ENCODE results near the gene AHRR. TPM values are rescaled to one million over a fixed set of nuclear protein-coding genes. Genes with fewer than 3 reads are reported as not detected.

The AHRR gene
- total RNA-seq, 1 donor from 2014 or later = 2.0 TPM

DNA sequence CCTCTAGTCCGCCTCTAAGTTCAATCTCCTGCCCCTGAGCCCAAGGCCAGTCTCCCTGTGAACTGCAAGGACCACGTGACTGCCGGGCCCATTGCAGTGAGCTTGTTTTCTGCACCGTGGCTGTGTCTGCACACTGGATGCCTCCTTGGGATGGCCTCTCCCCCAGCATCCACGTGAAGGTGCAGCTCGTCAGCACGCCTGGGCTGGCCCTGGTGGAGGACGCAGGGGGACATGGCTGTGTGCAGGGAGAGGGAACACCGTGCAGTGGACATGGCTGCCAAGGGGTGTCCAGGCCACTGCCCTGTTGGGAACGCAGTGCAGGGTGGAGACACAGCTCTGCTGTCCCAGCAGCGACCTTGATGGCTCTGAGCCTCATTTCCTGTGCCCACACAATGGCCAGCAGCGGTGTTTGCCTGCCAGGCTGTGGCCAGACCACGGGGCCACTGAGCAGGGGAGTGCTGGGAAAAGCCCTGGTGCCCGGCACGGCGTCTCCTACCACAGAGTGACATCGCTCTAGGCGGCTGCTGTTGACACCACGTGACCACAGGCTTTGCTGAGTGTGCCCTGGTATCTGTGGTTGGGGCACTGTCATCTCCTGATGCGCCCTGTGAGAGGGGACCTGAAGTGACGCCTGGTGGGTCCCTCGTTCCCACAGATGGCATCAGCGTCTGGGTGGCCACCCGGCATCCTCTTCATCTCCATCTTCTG lies 94.6 kb downstream of the AHRR start:
- Mint-ChIP-seq H3K27me3 (ENCODE audit: unreplicated experiment) (peaks cover 4% of the 10 kb centered on the region), H3K36me3 (ENCODE audit: unreplicated experiment) (no peaks in the 10 kb centered on the region), H3K4me3 (ENCODE audit: unreplicated experiment) (no peak overlapping the region), H3K4me1 (ENCODE audit: low read depth, unreplicated experiment) (peaks cover 9% of the 10 kb centered on the region), H3K27ac (ENCODE audit: unreplicated experiment) (peak overlapping the region; percentile 66), H3K9me3 (ENCODE audit: unreplicated experiment) (peaks cover 11% of the 10 kb centered on the region)
- DNase-seq = no peak
- TF ChIP-seq, protein P1, sequence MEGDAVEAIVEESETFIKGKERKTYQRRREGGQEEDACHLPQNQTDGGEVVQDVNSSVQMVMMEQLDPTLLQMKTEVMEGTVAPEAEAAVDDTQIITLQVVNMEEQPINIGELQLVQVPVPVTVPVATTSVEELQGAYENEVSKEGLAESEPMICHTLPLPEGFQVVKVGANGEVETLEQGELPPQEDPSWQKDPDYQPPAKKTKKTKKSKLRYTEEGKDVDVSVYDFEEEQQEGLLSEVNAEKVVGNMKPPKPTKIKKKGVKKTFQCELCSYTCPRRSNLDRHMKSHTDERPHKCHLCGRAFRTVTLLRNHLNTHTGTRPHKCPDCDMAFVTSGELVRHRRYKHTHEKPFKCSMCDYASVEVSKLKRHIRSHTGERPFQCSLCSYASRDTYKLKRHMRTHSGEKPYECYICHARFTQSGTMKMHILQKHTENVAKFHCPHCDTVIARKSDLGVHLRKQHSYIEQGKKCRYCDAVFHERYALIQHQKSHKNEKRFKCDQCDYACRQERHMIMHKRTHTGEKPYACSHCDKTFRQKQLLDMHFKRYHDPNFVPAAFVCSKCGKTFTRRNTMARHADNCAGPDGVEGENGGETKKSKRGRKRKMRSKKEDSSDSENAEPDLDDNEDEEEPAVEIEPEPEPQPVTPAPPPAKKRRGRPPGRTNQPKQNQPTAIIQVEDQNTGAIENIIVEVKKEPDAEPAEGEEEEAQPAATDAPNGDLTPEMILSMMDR (IDR thresholded peaks at IDR 0.05; ENCODE audit: partially characterized antibody, unreplicated experiment) = no peak

DNA sequence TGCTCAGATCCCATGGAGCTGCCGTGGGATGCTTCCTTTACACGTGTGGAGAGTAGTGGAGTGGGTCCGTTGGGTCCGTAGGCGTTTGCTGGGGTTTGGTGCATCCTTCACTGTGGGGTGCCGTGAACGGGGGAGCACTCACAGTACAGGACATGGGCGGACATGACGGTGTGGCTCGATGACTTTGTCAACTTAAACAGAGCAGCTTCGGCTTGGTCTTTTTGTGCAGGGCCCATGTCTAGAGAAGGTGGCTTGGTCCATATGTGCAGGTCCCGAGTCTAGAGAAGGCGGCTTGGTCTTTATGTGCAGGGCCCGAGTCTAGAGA lies 95.1 kb downstream of the AHRR start:
- no peak for DNase-seq
- Mint-ChIP-seq H3K27me3 (ENCODE audit: unreplicated experiment) (peaks cover 5% of the 10 kb centered on the region), H3K36me3 (ENCODE audit: unreplicated experiment) (no peaks in the 10 kb centered on the region), H3K9me3 (ENCODE audit: unreplicated experiment) (peaks cover 11% of the 10 kb centered on the region), H3K4me1 (ENCODE audit: low read depth, unreplicated experiment) (peaks cover 9% of the 10 kb centered on the region), H3K27ac (ENCODE audit: unreplicated experiment) (no peak overlapping the region), H3K4me3 (ENCODE audit: unreplicated experiment) (no peak overlapping the region)
- TF ChIP-seq, protein P1 (IDR thresholded peaks at IDR 0.05; ENCODE audit: partially characterized antibody, unreplicated experiment) = no peak

DNA sequence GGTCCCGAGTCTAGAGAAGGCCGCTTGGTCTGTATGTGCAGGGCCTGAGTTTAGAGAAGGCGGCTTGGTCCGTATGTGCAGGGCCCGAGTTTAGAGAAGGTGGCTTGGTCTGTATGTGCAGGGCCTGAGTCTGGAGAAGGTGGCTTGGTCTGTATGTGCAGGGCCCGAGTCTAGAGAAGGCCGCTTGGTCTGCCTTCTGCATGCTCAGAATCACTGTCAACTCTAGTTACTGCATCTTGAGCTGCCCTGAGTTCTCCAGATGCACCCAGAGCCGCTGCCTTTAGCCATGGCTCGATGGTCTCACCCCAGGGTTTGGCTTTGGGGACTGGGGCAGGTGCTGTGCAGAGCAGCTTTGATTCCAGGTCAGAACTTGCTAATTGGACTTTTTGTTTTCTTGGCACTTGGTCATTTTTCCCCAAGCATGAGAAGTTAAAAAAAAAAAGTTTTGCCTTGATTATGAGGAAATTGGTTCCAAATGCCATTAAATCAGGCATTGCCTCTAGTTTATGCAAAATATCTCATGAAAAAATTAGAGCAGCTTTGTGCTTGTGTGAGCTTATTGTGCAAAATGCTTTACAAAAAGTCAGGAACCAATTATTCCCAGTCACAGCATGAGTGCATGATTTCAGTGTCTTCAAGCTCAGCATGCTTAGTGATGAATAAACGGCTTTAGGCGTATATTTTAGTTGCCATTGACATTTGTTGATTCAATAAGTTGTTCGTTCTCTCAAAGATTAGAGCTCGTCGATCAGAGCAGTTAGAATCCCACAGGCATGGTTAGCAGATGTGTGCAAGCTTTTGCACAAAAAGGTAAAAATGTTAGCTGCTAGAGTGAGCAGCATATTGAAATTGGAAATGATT lies 96.0 kb downstream of the AHRR start:
- H3K4me3 Mint-ChIP-seq (ENCODE audit: unreplicated experiment) = no peak overlapping the region
- no peaks in the 10 kb centered on the region for H3K36me3 Mint-ChIP-seq (ENCODE audit: unreplicated experiment)
- TF ChIP-seq, protein P1 (IDR thresholded peaks at IDR 0.05; ENCODE audit: partially characterized antibody, unreplicated experiment) = no peak
- peaks cover 8% of the 10 kb centered on the region for H3K27me3 Mint-ChIP-seq (ENCODE audit: unreplicated experiment)
- peaks cover 9% of the 10 kb centered on the region for H3K4me1 Mint-ChIP-seq (ENCODE audit: low read depth, unreplicated experiment)
- H3K9me3 Mint-ChIP-seq (ENCODE audit: unreplicated experiment) = peaks cover 11% of the 10 kb centered on the region
- DNase-seq = no peak
- H3K27ac Mint-ChIP-seq (ENCODE audit: unreplicated experiment) = no peak overlapping the region

DNA sequence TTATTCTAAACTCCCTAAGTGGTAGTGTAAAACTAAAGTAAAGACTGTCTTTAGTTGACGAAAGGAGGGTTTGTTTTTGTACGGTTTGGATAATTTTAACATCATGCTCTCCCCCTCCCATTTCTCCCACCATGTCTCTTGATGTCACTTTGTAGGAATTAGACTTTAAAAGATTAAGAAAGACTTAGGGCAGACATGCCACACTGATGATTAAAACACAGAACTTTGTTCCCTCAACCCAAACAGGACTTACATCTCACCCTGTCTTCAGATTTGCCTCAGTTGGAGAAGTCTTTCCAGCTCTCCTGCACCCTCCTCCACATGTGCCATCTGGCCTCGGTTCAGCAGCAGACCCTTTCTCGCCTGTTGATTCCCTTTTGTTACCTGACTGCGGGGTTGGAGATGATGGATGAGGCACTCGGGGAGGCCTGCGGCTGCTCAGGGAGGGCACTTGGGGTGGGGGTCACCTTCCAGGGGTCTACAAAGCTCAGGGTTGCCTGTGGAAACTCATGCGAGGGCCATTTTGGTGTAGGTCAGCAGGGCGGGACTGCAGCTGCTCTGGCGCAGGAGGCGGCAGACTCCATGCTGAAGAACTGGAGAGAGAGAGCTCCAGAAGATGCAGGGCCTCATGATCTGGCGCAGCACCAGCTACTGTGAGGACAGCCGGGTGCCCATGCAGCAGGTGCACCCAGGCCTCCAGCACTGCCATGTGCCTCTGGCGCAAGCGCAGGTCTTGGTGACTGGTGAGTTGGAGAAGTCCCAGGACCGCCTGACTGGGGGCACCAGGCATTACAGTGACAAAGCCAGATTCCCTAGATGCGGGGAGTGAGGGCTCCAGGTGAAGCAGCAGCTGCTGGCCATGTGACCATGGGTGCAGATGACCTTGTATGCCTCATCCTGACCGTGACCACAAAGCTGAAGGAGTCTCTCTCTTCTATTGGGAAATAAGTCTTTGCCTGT lies 96.9 kb downstream of the AHRR start:
- no peak for DNase-seq
- Mint-ChIP-seq H3K27ac (ENCODE audit: unreplicated experiment) (peak overlapping the region; percentile 8), H3K27me3 (ENCODE audit: unreplicated experiment) (peaks cover 8% of the 10 kb centered on the region), H3K4me3 (ENCODE audit: unreplicated experiment) (no peak overlapping the region), H3K36me3 (ENCODE audit: unreplicated experiment) (no peaks in the 10 kb centered on the region), H3K9me3 (ENCODE audit: unreplicated experiment) (peaks cover 9% of the 10 kb centered on the region), H3K4me1 (ENCODE audit: low read depth, unreplicated experiment) (peaks cover 9% of the 10 kb centered on the region)
- TF ChIP-seq, protein P1 (IDR thresholded peaks at IDR 0.05; ENCODE audit: partially characterized antibody, unreplicated experiment) = no peak

Measured in glutamatergic neuron (in vitro differentiated cells).